SK-N-MC (cell line): ENCODE results near the gene LRRTM3.

Experiments used
- EZH2 ChIP-seq: fragments of 200-600 bp; sonication (generic); IDR thresholded peaks from one replicate; pipeline ENCODE4 v1.6.1; 2017; ENCODE audit warnings: antibody characterized with exemption
- POLR2AphosphoS5 ChIP-seq: IDR thresholded peaks from 2 replicates; pipeline ENCODE4 v1.6.1; 2012; ENCODE audit warnings: mild to moderate bottlenecking, low read depth, low read length, borderline replicate concordance

DNA sequence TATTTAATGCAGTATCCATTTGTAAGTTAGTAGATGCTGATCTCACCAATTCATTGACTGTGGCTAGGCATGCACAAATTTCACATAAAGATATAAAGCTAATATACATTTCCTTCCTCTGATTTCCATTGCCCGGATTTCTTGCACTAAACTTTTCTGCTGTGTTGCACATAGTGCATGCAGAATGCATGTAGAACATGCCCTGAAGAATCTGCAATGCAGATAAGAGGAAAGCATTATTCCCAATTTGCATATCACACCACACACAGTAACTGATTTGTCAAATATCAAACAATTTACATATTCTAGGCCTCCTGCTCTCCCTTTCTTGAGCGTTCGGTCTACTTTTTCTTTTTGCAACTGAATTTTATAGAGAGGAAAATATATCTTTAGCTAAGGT, 124.2 kb downstream of the LRRTM3 start:
- TF ChIP-seq EZH2 = no peak
- no peak for TF ChIP-seq POLR2AphosphoS5
